Inflammatory macrophage treated with lipopolysaccharide for 4 hours (primary cell): ENCODE results near the gene GLDN.
A peak's percentile ranks its signal among the peaks of the same experiment; 100 is the strongest.

ENCODE experiments used
- DNase-seq: peaks from one replicate; pipeline ENCODE4 v3.0.0-alpha.2; 2020

The GLDN gene

DNA sequence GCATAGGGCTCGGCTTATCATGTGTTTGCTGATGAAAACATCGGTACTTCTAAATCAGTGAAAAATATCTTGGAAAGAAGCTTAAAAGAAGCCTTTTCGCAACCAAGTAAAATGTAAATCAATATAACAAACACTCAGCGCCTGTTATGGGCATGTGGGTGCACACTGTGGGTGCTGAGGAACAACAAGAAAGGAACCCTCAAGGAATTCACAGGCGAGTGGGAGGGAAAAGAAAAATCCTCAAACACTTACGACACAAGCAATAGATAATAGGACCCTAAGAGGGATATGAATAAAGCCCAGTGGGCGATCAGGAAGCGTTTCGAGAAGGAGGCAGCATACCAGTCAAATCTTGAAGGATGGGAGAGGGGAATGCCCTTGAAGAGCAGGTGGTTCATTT, 21.9 kb downstream of the GLDN start:
- no peak for DNase-seq

DNA sequence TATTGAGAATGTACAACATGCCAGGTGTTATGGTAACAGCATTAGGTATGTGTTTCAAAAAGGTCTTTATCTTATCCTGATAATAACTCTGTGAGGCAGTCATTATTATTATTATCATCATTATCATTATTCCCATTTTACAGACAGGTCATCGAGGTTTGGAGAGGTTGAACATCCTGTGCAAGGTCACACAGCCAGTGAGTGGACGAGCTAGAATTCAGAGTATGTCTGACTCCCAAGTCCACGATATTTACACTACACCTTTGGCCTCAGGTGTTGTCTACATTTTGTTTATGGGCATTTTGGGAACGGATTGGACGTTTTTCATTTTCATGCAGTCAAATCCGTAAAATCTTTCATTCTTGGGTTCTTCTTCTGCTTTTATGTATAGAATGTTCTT, 24.0 kb downstream of the GLDN start:
- no peak for DNase-seq

DNA sequence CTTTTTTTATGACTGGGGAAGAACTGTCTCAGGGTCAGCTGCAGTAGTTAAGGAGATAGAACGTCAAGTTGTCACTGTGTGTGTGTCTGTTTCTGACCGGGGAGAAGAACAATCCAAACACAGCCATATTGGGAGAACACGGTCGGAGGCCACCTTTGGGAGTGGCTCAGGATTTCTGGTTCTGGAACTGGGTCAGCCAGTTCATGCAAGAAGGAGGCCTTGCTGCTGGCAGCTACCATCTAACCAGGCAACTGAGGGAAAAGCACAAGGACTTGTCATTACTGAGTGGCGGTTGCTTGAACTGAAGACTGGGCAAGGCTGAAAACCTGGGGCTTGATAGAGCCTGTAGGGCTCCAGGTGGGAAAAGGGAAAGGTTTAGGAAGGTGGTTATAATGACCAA, 24.6 kb downstream of the GLDN start:
- no peak for DNase-seq

DNA sequence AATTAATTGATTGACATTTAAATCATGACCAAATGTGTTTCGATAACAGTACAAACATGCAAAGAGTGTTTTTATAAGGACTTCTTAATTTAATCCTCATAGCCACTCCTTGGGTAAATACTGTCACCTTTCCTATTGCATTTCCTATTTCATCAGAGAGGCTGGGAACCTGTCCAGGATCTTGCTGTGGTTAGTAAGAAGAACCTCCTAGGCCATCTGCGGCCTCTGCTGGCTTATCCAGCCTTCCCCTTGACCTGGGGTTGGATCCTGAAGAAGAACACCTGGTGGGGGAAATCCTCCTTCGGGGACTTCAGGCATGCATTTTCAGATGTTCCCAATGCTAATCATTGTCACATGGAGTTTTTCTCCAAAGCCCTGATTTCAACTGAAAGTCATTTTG, 25.5 kb downstream of the GLDN start:
- no peak for DNase-seq

DNA sequence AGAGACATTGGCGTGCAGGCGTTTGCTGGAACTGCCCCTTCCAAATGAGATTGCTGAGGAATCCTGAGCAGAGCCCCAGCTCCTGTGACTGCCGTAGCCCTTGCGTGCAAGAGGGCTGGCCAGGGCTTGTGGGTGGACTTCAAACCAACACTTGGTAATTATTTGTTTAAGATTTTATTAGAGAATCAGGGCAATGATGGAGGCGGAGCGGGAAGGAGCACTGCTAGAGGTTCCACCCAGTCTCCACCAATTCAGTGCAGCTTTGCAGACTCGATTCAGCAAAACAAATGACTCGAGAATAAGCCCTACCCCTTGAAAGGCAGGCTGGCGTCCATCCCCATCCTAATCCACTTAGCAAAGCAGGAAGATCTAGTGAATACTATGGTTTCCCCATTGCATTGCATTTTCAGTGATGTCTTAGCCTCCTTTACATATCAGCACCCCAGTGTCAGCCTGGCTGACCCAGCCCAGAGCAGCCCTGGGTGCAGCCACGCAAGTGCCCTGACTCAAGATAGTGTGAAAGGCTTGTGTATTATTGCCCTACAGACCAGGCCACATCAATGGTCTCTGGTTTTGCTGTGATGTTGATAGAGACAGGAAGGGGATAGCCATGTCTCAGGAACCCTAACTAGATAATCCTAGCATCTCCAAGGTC, 26.0 kb downstream of the GLDN start:
- no peak for DNase-seq

DNA sequence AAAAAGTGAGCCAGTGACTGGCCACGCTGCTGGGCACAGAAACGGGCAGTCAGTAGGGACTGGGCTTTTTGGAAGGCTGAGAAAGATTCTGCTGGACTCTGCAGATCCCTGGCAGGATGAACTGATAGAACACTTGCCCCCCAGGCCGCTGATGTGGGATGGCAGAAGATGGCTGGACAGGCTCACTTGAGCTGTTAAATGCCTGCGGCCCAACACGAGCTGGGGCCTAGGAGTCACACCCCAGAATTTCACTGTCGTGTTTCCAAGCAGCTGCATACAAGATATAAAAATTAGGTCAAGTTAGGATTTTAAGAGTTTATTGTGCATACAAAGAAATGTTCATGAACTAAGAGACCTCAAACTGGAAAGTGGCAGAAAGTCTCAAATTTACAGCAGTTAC, 26.9 kb downstream of the GLDN start:
- no peak for DNase-seq

DNA sequence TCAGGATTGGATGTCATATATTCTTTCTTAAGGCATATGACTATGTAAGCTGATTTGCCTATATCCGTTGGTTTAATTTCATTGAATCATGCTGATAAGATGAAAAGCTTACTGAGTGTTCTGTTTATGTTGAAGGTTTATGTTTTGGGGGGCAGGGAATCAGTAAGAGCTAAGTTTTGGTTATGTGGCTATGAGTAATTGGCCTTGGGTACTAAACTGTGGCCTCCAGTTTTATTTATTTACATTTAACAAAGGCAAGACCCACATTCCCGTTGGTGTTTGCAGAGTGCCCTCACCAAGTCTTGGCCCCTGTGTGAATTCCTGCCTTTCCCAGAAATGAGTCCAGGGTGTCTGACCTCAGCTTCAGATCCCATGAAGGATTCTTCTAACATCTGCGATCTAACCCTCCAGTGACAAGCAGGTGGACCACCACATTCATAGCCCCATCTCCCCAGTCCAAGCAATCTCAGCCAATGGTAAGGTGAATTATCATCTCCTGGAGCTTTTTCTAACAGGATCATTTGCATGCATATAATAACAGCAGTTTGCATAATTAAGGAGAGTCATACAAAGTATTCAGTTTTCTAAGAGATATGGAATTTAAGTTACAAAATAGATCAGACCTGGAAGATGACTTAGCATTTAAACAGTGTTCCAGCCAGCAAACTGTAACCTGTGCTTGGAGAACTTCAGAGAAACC, 27.4 kb downstream of the GLDN start:
- no peak for DNase-seq

DNA sequence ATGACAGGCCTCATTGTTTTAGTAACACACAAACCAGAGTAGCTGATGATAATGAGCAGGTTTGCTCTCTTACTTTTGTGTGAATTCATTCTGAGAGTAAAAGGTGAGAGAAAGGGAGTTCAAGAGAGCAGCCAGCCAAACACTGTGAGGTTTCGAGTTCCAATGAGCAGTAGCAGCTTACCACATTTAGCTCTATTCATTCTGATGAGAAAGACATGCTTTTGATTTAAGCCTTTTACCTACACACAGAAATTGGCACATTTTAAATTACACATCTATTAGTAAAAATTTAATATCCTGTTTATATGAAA, 28.0 kb downstream of the GLDN start:
- no peak for DNase-seq

DNA sequence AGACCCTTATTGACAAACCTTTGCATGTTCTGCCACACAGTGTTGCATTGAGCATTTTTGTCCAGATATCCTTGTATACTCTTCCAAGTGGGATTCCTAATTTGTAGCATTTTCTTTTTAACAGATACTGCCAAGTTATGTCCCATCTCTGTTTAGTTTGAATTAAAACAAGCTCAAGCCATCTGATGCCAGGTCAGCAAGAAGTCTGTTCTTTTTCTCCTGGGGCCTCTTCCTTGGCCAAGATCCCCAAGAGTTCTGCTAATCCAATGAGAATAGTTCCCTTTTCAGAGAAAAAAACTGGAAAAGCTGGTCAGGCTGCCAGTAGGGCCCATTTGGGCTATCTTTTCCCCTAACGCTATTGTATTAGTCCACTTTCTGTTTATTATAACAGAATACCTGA, 29.8 kb downstream of the GLDN start:
- DNase-seq = no peak

DNA sequence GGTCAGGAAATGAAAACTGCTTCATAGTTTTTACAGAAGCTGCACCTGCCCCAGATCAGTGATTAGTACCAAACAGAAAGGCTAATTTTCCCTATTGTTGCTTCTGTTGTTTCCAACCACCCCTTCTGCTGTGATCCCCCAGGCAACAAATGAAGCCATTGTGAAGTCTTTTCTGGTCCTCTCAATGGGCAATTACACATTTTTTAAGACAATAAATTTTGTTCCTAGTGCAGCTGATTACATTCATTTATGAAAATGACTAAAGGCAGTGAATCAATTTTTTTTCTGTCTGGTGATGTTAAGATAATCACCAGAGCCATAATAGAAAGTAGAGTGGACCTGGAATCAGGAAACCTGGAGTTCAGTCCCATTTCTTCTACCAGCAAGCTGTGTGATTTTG, 32.7 kb downstream of the GLDN start:
- DNase-seq = no peak

DNA sequence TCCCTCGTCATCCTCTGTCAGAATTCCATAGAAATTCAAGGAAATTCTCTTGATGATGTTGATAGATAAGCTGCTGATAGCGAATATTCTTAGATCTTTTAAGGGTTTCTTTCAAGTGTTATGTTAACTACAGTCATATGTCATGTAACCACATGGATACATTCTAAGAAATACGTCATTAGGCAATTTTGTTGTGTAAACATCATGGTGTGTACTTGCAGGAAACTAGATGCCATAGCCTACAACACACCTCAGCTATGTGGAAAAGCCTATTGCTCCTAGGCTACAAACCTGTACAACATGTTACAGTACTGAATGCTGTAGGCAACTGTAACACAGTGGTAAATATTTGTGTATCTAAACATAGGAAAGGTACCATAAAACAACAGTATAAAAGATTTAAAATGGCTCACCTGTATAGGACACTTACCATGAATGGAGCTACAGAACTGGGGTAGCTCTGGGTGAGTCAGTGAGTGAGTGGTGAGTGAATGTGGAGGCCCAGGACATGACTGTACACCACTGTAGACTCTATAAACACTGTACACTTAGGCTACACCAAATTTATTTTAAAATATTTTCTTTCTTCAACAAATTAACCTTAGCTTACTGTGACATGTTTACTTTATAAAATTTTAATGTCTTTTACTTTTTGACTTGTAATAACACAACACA, 34.6 kb downstream of the GLDN start:
- DNase-seq = no peak

DNA sequence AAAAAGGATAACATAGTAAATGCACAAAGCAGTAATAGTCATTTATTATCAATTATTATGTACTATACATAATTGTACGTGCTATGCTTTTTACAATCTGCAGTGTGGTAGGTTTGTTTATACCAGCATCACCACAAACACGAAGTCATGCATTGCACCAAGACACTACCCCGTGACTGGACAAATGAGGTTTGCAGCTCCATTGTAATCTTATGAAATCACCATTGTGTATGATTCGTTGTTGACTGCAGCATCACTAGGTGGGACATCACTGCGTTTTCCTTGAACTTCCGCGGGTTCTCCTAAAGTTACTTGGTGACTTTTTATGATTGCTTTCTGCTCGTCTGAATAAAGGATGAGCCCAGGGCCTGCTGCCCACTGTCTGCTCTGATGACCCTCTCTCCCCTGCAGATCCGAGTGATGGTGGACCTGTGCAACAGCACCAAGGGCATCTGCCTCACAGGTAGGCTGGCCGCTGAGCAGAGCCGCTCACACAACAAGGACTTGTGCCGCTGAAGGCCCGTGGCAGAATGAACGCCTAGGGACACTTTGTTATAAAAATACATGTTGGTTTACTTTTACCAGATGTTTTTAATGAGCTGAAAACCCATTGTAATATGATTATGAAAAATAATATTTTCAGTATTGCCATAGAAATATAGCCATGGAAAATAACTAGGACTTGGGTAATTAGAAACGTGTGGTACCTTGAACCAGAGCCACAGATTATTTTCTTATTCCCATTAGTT, 35.8 kb downstream of the GLDN start:
- DNase-seq = no peak

DNA sequence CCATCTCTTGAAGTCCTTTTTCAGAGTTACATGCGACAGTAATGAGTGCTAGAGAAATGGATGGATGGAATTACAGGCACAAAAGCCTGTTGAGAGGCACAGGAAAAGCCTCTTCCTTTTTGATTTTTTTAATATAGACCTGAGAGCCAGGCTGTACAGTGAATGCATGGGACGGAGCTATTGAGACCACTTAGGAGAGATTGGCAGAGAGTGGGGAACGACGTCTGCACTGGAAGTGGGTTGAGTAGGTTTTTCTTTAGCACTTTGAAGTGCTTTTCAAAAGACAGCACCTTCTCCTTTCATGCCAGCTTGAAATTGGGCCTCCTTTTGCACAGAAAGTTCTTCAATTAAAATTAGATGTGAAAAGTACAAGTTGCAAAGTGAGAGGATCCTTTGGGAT, 37.0 kb downstream of the GLDN start:
- no peak for DNase-seq

DNA sequence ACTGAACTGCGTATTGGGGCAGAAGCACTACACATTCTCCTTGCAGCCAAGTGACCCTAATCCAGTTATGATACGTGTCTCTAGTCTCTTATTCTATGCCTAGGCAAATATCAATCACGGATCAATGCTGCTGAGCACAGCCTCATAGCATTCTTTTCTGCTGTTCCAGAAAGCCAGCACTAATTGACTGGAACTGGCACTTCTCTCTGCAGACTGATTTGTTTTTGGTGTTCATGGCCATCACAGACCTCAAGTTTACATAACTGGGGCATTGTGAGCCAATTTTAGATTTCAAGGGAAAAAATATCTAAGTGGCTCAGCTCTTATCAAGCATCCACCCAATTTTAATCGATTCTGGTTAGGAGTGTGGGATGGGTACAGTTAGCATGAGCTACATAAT, 37.9 kb downstream of the GLDN start:
- DNase-seq = no peak

DNA sequence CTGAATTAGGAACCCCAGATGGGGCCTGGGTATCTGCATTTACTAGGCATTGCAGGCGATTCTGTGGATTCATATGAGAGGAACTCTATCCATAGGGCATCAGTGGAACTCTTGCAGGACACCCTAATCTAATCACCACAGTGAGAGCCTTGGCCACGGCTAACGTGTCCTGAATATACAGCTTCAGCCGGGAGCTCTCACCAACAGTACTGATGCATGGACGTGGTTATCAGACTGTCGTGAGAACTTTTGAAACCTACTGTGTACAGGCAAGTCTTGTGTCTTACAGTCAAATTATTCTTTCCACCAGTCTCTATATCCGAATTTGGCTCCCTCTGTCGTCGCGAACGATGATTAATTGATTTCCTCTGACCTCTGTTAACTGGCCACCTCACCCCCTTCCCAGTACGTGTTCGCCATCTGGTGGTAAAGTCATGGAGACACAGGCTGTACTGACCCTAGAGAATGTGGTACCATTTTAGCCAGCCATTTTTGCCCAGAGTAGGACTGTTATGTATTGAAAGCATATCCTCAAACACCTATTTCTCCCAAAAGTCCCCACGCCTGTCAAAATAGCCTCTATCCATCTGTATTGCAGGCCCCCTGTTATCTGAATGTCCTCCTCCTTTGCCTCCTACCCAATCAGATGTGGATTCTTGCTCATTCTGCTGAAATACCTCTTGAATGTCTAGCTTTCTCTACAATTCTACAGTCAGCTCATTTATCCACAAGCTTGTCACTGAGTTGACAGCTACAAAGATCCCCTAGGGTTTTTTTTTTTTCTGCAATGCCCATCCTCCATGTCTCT, 39.7 kb downstream of the GLDN start:
- DNase-seq = peak; percentile 85

DNA sequence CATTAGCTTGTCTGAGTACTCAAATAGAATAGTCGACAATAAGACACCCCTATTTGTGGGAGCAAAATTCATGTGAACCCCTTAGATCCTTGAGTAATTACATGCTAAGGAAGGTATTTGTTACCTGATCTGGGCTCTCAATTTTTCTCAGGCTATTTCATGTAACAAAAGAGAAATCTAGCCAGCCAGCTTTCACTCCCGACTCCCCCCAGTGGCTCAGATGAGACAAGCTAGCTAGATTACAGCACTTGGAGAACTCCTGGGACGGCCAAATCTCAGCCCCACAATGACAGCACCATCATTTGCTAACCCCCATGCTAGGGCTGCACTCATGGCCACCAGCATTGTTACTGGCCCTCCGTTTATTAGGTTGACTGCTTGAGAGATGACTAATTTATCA, 41.3 kb downstream of the GLDN start:
- peak; percentile 67 for DNase-seq

DNA sequence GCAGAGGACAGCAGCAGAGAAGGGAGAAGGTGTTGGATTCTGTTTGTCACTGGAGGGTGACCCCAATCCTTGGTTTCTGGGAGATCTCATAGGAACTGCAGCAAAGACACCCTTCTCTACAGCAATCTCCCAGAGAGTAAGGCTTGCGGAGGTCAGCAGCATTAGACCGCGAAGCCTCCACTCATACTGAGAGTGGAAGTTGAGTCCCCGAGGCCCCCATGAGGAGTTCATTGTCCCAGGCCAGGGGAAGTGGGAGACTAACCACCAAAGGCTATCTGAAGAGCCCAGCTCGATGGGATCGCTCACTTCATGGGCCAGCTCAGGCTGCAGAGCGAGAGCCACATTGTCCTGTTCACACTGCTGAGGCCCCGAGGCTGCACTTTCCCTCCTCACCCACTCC, 44.6 kb downstream of the GLDN start:
- no peak for DNase-seq

DNA sequence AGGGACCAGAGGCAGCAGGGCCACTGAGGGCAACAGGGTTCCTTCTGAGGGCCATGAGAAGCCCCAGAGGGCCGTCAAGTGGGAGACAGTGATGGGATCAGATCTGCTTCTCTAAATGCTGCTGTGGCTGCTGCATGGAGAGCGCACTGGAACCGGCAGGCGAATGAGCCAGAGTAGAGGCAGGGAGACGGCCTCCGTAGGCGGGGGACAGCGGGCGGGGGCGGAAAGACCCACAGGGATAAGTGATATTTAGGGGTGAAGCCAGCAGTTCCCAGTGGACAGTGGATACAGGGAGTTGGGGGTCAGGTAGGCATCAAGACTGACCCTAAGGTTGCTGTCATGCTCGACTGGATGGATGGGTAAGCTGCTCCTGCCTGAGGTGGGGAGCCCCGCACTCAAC, 45.0 kb downstream of the GLDN start:
- DNase-seq = no peak

DNA sequence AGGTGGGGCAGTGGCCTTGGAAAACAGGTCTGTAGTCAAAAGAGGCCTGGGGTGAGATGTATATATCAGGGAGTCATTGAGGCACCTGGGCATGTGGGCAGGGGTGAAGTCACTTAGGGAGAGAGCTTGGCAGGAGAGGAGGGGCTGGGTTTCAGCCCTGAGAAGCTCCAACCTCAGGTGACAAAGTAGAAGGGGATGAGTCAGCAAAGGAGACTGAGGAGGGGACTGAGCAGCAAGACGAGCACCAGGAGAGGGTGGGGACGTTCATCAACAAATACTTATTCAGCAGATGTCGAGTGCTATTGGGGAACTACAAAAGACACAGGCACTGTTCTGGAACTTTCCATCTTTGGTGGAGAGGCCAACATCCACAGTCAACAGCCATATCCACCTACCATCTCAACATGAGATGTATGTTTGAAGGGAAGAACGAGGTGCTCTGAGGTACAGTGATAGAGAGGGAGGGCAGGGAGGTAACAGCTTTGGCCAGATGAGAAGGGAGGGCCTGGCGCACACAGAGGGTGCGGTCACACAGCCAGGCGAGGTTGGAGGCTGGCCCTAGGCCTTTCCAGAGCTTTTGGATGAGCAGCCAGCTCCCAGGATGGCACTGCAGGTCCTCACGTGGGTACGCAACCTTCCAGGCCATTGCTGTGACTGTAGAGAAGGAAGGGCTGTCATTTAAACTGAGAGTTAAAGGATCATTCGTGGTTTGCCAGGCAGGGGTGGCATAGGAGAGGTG, 45.7 kb downstream of the GLDN start:
- no peak for DNase-seq

DNA sequence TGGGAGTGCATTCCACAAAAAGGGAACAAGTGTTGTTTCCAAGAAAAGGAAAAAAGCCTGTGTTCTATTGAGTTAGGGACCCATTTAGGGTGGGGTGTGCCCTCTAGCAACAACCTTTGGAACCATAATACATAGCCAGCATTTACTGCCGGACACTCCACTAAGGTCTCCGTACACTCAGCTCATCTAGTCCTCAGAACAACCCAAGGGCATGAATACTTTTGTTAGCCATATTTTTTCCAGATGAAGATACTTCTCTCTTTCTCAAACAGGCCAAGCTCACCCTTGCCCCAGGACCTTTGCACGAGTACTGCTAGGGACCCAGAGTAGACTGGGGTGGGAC, 46.2 kb downstream of the GLDN start:
- DNase-seq = no peak

DNA sequence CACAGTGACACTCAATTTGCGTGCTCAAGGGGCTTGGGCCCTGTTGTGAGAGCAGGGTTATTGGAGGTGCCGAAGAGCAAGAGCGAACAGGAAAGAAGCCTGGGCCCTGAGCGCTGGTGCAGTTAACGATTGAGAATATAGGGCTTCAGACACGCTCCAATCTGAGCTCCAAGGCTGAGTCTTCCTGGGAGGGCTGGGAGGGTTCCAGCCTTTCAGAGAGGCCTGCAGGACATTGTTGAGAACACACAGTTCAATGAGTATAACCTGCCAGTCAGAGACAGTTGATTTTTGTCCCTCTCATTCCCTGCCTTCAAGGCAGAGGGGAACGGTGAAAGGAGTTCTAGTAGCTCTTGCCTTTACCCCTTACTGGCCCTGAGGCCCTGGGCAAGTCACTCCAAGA, 47.3 kb downstream of the GLDN start:
- no peak for DNase-seq

DNA sequence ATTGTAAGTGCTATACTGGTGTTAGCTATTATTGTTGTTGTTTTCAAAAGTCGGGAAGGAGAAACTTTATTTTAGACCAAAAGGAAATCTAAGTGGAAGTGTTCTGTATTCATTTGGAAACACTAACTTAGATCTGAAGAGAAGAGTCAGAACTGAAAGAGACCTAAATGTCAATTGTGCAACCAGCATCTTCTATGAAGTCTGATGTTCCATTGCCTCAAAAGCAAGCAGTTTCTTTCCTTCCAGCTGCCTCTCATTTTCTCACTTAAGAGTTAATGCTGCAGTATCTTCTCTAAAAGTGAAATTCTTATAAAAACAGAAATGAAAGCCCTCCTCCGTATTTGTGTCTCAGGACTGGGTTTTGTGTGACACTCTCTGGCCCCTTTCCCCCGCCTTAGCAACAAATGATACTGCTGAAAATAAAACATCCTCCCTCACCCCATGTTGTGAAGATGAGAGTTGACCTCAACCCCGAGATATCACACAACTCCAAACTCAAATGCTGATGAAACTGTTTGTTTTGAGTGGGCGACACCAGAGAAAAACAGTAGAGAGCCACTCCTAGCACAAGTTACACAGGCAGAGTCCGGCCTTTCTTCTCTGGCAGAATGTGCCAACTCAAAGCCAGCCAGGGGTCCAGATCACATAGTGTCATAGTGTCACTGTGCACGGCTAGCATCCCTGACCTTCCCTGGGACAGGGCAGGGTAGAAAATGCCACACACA, 48.9 kb downstream of the GLDN start:
- DNase-seq = peak; percentile 73
